ENCODE results near the gene TMEM88. TPM values are rescaled to one million over a fixed set of nuclear protein-coding genes. Genes with fewer than 3 reads are reported as not detected.

Gene TMEM88
- total and polyA plus RNA-seq, 3 donors from 2014 or later: 4.6 to 7.4 (median 6.8) TPM

DNA sequence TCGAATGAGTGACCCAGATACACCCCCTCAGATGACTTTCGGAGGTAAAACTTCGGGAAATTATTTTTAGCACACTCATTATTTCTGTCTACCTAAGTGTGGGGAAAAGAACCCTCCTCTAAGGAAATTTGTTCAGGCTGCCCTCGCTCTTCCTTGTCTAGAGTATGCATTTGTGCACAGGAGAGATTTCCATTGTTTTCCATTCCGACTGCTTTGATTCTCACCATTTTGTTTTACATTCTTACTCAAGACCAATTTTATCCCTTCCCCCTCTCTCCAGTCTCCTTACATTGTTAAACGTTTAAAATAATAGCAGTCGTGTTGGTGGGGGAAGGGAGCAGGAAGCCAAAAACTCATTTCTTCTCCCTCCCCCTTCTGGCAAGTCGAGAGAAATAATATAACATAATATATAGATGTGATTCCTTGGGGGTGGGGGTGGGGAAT, 32.2 kb downstream of the TMEM88 start:
- H3K36me3 ChIP-seq (ENCODE audit: low read depth, missing control alignments): no peaks in the 10 kb centered on the region
- DNase-seq: no peak
- no peaks in the 10 kb centered on the region for H3K9me3 ChIP-seq
- no peak for TF ChIP-seq POLR2A (IDR thresholded peaks at IDR 0.05)
- TF ChIP-seq, protein P1, sequence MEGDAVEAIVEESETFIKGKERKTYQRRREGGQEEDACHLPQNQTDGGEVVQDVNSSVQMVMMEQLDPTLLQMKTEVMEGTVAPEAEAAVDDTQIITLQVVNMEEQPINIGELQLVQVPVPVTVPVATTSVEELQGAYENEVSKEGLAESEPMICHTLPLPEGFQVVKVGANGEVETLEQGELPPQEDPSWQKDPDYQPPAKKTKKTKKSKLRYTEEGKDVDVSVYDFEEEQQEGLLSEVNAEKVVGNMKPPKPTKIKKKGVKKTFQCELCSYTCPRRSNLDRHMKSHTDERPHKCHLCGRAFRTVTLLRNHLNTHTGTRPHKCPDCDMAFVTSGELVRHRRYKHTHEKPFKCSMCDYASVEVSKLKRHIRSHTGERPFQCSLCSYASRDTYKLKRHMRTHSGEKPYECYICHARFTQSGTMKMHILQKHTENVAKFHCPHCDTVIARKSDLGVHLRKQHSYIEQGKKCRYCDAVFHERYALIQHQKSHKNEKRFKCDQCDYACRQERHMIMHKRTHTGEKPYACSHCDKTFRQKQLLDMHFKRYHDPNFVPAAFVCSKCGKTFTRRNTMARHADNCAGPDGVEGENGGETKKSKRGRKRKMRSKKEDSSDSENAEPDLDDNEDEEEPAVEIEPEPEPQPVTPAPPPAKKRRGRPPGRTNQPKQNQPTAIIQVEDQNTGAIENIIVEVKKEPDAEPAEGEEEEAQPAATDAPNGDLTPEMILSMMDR (IDR thresholded peaks at IDR 0.05): peak in 1 of 3 experiments; percentile 15
- 0 to 2% methylated on average over 8 of the region's 8 CpGs for WGBS, 2 donors
- H3K27me3 ChIP-seq: no peaks in the 10 kb centered on the region
- peaks cover 49% of the 10 kb centered on the region for H3K4me1 ChIP-seq
- H3K27ac ChIP-seq: peak overlapping the region; percentile 87 to 91
- intact Hi-C loops (cut with DNase I; ENCODE audit: low total_unique reads): no loop called here
- peak overlapping the region; percentile 27 to 74 for H3K4me3 ChIP-seq

DNA sequence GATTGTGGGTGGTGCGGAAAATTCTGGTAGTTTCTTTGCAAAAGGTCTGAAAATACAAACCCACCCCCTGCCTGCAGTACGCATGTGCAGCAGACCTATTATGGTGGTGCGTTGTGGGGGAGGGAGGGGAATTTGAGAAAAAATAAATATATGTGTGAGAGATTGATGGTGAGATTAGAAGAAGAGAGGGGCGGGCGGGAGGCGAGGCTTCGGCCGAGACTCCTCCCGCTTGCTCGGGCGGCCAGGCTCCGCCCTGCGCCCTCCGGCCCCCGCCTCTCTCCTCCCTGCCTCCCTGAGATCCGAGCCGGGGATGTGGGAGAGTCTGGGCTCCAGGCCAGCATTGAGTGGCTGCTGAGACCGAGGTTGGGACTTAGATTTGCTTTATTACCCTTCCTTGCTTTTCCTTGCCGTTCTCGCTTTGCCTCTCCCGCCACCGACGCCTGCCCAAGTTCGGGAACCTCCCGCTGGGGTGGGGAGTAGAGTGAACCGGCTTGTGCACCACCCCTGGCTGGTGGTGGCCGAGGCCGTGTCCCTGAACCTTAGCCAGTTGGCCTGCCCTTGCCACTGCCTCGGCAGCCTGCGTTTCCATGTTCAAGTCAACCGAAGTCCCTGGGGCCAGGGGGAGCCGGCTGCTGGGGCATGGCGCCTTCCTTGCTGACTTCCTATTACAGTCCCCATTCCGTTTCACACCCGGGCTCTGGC, 32.8 kb downstream of the TMEM88 start:
- DNase-seq: peak; percentile 95
- intact Hi-C loops (cut with DNase I; ENCODE audit: low total_unique reads): no loop called here
- H3K4me1 ChIP-seq: peaks cover 49% of the 10 kb centered on the region
- no peaks in the 10 kb centered on the region for H3K27me3 ChIP-seq
- no peaks in the 10 kb centered on the region for H3K9me3 ChIP-seq
- peak overlapping the region; percentile 27 to 74 for H3K4me3 ChIP-seq
- TF ChIP-seq POLR2A (IDR thresholded peaks at IDR 0.05): peak; percentile 0
- TF ChIP-seq, protein P1 (IDR thresholded peaks at IDR 0.05): no peak
- no peaks in the 10 kb centered on the region for H3K36me3 ChIP-seq (ENCODE audit: low read depth, missing control alignments)
- H3K27ac ChIP-seq: peak overlapping the region; percentile 87 to 91
- 1 to 2% methylated on average over 30 to 35 of the region's 35 CpGs for WGBS, 2 donors

DNA sequence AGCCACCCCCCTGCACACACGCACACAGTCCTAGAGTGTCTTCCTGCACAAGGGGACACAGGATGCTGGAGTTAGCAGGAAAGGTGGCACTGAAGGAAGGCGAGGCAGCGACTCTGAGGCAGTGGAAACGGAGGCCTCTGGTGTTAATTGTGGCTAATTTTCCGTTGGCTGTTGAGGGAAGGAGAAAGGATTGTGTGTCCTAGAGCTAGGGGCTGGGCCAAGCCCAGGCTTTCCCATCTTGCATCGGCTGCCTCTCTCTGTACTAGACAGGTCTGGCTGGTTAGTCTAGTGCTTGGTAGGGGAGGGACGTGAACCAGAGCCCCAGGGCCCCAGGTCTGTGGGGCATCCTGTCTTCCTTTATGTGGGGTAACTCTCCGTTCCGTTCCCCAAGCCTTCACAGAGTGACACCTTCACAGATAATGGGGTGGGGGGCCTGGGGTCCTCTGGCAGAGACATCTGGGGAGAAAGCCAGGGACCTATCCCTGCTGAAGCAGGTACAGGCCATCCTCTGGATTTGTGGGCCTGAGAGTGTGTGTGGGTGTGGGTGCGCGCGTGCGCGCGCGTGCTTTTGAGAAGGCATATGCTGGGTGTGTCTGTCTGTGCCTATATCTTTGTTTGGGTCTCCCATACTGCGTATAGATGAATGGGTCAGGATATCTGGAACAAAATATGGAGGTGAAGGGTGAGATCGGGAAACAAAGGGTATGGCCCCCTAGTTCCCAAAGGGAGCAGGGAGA, 33.5 kb downstream of the TMEM88 start, which contains the start of gene CHD3:
Gene CHD3, plus strand, starts transcription at position 606 of the 737 bp plus-strand sequence. CDS start 212 bp downstream, outside the sequence.
- Histone ChIP-seq H3K36me3 (ENCODE audit: low read depth, missing control alignments) (no peaks in the 10 kb centered on the region), H3K4me1 (peaks cover 44% of the 10 kb centered on the region), H3K9me3 (no peaks in the 10 kb centered on the region), H3K27ac (peak within 1 kb of the TSS; percentile 87 to 91), H3K4me3 (peak within 1 kb of the TSS; percentile 27 to 74), H3K27me3 (no peaks in the 10 kb centered on the region)
- intact Hi-C loops (cut with DNase I; ENCODE audit: low total_unique reads): no loop called here
- TF ChIP-seq POLR2A (IDR thresholded peaks at IDR 0.05): no peak
- TF ChIP-seq, protein P1 (IDR thresholded peaks at IDR 0.05): no peak
- WGBS, 2 donors: 10 to 29% methylated on average over 9 to 18 of the region's 18 CpGs
- no peak for DNase-seq

DNA sequence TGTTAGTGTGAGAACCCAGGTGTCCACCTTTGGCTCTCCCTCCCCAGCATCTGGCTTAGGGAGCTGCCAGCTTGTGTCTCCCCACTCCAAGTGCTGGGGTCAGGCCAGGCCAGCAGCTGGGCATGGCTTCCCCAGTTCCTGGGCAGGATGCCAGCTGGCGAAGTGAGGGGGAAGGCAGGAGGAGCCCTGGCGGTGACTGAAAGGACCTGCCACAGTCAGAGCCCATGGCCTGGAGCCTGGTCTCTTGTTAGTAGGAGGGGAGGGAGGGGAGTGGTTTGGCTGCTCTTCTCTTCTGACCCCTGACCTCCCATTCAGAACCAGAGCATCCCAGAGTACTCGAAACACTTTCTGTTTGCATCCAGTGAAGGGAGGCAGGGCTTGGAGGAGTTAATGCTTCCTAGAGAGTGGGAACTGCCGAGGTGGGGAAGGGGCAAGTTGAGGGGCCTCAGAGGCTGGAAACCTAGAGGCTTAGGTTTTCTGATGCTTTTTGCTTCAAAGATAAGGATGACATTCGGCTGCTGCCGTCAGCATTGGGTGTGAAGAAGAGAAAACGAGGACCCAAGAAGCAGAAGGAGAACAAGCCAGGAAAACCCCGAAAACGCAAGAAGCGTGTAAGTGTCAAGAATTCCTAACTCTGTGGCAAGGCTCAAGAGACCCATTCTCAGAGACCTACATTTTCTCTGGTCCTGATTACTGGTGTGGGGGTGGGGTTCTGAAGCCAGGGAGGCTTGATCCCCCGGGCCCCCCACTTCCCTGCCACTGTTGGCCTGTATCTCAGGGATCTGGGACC, 34.5 kb downstream of the TMEM88 start:
- peak; percentile 97 for DNase-seq
- Histone ChIP-seq H3K36me3 (ENCODE audit: low read depth, missing control alignments) (no peaks in the 10 kb centered on the region), H3K27ac (peak overlapping the region; percentile 87 to 91), H3K9me3 (no peaks in the 10 kb centered on the region), H3K27me3 (no peaks in the 10 kb centered on the region), H3K4me1 (peaks cover 37% of the 10 kb centered on the region), H3K4me3 (no peak overlapping the region)
- intact Hi-C loops (cut with DNase I; ENCODE audit: low total_unique reads): no loop called here
- TF ChIP-seq, protein P1 (IDR thresholded peaks at IDR 0.05): peak; percentile 30 to 70 (median 56)
- no peak for TF ChIP-seq POLR2A (IDR thresholded peaks at IDR 0.05)
- 37 to 50% methylated on average over 9 to 11 of the region's 11 CpGs for WGBS, 2 donors

Measured in testis (tissue), 3 donors.